MCF 10A (cell line): Measurements from ENCODE around the gene KLHL40. TPM values are rescaled to one million over a fixed set of nuclear protein-coding genes. Genes with fewer than 3 reads are reported as not detected.

Experiments used
- BruUV-seq: library from RNA; stranded (reverse); fragments of 400-500 nt; replicated peaks from 2 replicates; lab custom pipeline; 2021; lab: Mats Ljungman, UMichigan
- CTCF ChIA-PET: fragments of 300-600 bp; sonication (Branson Sonifier 250); formaldehyde crosslinking; extraction: SDS; loops from one replicate; lab custom pipeline; 2021; ENCODE audit warnings: antibody characterized with exemption, inconsistent platforms; lab: Yijun Ruan, JAX
- POLR2A ChIA-PET: fragments of 300-600, 350-650 bp; sonication (Branson Sonifier 250); formaldehyde crosslinking; extraction: SDS; loops from one replicate; lab custom pipeline; 2020; ENCODE audit warnings: antibody characterized with exemption, inconsistent platforms; lab: Yijun Ruan, JAX
- DNase-seq: peaks from one replicate; pipeline ENCODE4 v3.0.0-alpha.2; 2018; ENCODE audit not compliant: unreplicated experiment
- H3K27ac Mint-ChIP-seq: one replicate; pipeline ENCODE4 v1.8.0; 2022; ENCODE audit warnings: mild to moderate bottlenecking, low read depth, mixed read lengths; ENCODE audit not compliant: unreplicated experiment
- H3K27me3 Mint-ChIP-seq: one replicate; pipeline ENCODE4 v1.8.0; 2022; ENCODE audit warnings: mixed read lengths; ENCODE audit not compliant: insufficient read depth, unreplicated experiment
- H3K36me3 Mint-ChIP-seq: one replicate; pipeline ENCODE4 v1.8.0; 2022; ENCODE audit warnings: mild to moderate bottlenecking, moderate library complexity, mixed read lengths; ENCODE audit not compliant: insufficient read depth, unreplicated experiment
- H3K4me1 Mint-ChIP-seq: one replicate; pipeline ENCODE4 v1.8.0; 2022; ENCODE audit warnings: mixed read lengths; ENCODE audit not compliant: insufficient read depth, unreplicated experiment
- H3K4me3 Mint-ChIP-seq: one replicate; pipeline ENCODE4 v1.8.0; 2022; ENCODE audit warnings: mild to moderate bottlenecking, moderate library complexity, mixed read lengths; ENCODE audit not compliant: unreplicated experiment
- H3K9me3 Mint-ChIP-seq: one replicate; pipeline ENCODE4 v1.8.0; 2022; ENCODE audit warnings: mixed read lengths; ENCODE audit not compliant: unreplicated experiment
- intact Hi-C: fragments of 100-400 bp; cut with micrococcal nuclease; formaldehyde crosslinking; loops from 2 replicates; pipeline ENCODE4 v1.14.1; 2022
- total RNA-seq: library from RNA; stranded (reverse); gene quantifications from 2 replicates; pipeline ENCODE4 v1.2.3, GENCODE V29; 2022
- TF ChIP-seq, protein P1 (sequence below): fragments of 200-600 bp; IDR thresholded peaks from one replicate; pipeline ENCODE4 v1.8.0; 2022; ENCODE audit warnings: antibody characterized with exemption, mild to moderate bottlenecking; ENCODE audit not compliant: unreplicated experiment

The KLHL40 gene
- total RNA-seq, 1 experiment from 2014 or later = not detected

DNA sequence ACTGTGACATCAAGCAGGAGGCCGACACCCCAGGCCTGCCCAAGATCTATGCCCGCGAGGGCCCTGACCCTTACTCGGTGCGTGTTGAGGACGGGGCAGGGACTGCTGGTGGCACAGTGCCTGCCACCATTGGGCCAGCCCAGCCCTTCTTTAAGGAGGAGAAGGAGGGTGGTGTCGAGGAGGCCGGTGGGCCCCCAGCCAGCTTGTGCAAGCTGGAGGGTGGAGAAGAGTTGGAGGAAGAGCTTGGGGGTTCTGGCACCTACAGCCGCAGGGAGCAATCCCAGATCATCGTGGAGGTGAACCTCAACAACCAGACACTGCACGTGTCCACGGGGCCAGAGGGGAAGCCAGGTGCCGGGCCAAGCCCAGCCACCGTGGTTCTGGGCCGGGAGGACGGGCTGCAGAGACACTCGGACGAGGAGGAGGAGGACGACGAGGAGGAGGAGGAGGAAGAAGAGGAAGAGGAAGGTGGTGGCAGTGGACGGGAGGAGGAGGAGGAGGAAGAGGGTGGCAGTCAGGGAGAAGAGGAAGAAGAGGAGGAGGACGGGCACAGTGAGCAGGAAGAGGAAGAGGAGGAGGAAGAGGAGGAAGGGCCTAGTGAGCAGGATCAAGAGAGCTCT lies 26.5 kb upstream of the KLHL40 start:
- intact Hi-C loops = no loop called here
- Mint-ChIP-seq H3K27me3 (no peaks in the 10 kb centered on the region), H3K36me3 (peaks cover 30% of the 10 kb centered on the region), H3K4me3 (no peak overlapping the region), H3K4me1 (peaks cover 21% of the 10 kb centered on the region), H3K27ac (peak overlapping the region; percentile 69), H3K9me3 (no peaks in the 10 kb centered on the region)
- no peak for DNase-seq
- BruUV-seq = no TSS peak
- ChIA-PET POLR2A (no interaction called here), CTCF (interaction anchor here (0.6 kb wide), 1 partner anchor 105 kb away, joined by 3 read pairs; no protein-coding TSS in a partner anchor)
- TF ChIP-seq, protein P1, sequence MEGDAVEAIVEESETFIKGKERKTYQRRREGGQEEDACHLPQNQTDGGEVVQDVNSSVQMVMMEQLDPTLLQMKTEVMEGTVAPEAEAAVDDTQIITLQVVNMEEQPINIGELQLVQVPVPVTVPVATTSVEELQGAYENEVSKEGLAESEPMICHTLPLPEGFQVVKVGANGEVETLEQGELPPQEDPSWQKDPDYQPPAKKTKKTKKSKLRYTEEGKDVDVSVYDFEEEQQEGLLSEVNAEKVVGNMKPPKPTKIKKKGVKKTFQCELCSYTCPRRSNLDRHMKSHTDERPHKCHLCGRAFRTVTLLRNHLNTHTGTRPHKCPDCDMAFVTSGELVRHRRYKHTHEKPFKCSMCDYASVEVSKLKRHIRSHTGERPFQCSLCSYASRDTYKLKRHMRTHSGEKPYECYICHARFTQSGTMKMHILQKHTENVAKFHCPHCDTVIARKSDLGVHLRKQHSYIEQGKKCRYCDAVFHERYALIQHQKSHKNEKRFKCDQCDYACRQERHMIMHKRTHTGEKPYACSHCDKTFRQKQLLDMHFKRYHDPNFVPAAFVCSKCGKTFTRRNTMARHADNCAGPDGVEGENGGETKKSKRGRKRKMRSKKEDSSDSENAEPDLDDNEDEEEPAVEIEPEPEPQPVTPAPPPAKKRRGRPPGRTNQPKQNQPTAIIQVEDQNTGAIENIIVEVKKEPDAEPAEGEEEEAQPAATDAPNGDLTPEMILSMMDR = no peak

DNA sequence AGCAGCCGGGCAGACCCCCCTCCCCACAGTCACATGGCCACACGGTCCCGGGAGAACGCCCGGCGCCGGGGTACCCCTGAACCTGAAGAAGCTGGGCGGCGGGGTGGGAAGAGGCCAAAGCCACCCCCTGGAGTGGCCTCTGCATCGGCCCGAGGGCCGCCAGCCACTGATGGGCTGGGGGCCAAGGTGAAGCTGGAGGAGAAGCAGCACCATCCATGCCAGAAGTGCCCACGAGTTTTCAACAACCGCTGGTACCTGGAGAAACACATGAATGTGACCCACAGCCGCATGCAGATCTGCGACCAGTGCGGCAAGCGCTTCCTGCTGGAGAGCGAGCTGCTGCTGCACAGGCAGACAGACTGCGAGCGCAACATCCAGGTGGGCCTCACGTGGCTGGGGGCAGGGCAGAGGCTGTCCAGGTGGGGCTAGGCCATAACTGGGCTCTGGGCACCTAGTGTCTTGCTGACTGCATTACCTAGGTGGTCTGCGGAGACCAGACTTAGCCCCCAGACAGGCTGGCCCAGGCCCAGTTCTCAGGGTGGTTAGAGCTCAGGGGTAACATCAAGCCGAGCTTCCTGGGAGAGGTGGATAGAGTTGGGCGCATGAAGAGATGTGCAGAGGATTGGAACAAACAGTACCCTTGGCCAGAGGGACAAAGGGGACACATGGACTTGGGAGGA lies 25.7 kb upstream of the KLHL40 start:
- POLR2A ChIA-PET = no interaction called here

DNA sequence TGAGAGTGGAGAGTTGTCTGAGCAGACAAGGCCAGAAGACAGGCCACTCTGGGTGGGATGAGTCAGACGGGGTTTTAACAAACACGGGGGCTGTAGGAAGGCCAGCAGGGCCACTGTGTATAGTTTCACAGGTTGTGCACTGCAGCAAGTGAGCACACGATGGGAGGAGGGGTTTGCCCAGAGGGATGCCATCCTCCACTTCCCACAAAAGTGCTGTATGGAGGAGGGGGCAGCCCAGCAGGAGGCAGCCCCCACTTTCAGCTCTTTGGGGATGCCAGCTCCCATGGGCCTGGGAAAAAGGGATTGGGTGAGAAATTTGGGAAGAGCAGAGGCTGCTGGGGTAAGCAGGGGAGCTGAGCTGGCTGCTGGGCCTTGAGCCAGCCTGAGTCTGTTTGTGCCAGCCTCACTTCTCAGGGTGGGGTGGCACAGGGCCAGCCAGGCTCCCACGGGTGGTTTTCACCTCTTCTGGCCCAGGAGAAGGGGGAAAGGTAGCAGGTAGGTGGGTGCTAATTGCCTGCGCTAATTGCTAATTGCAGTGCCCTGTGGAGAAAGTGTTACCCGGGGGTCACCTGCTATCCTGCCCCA lies 25.1 kb upstream of the KLHL40 start:
- H3K4me1 Mint-ChIP-seq = peaks cover 21% of the 10 kb centered on the region
- H3K36me3 Mint-ChIP-seq = peaks cover 30% of the 10 kb centered on the region
- no peaks in the 10 kb centered on the region for H3K9me3 Mint-ChIP-seq
- no peak overlapping the region for H3K4me3 Mint-ChIP-seq
- TF ChIP-seq, protein P1 = no peak
- no TSS peak for BruUV-seq
- ChIA-PET CTCF (interaction anchor here (0.7 to 1.0 kb wide), 2 partner anchors 9 to 89 kb away, joined by 3 to 5 read pairs; no protein-coding TSS in a partner anchor), POLR2A (no interaction called here)
- H3K27me3 Mint-ChIP-seq = no peaks in the 10 kb centered on the region
- H3K27ac Mint-ChIP-seq = no peak overlapping the region
- DNase-seq = no peak
- intact Hi-C loops = no loop called here

More for the DNA sequence above, 25.7 kb upstream of the KLHL40 start:
- Mint-ChIP-seq H3K9me3 (no peaks in the 10 kb centered on the region), H3K4me3 (no peak overlapping the region), H3K4me1 (peaks cover 21% of the 10 kb centered on the region), H3K27ac (peak overlapping the region; percentile 69), H3K36me3 (peaks cover 30% of the 10 kb centered on the region), H3K27me3 (no peaks in the 10 kb centered on the region)
- no peak for DNase-seq
- CTCF ChIA-PET = interaction anchor here (0.7 to 1.0 kb wide), 2 partner anchors 8 to 90 kb away, joined by 3 to 5 read pairs; no protein-coding TSS in a partner anchor
- TF ChIP-seq, protein P1 = no peak
- intact Hi-C loops = no loop called here
- no TSS peak for BruUV-seq

DNA sequence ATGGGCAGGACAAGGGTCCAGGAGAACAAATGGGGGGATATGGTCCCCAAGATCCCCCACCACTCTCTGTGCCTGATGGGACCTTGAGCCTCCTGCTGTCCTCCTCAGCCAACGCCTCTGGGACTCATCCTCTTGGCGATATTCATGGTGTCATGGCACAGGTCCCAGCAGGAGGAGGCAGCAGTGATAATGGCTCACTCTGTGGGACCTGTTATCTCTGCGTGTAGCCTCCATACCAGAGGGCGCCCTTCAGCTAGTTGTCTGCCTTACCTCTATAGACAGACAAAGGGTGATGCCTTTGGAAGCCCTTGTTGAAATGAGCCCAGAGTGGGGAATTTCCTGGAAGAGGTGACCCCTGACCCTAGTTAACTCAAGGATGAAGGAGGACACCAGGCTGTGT lies 24.4 kb upstream of the KLHL40 start:
- Mint-ChIP-seq H3K27ac (no peak overlapping the region), H3K27me3 (no peaks in the 10 kb centered on the region), H3K4me1 (peaks cover 19% of the 10 kb centered on the region), H3K4me3 (no peak overlapping the region), H3K36me3 (peaks cover 30% of the 10 kb centered on the region), H3K9me3 (no peaks in the 10 kb centered on the region)
- ChIA-PET CTCF (interaction anchor here (1.3 to 1.4 kb wide), 2 partner anchors 9 to 82 kb away, joined by 3 to 6 read pairs; no protein-coding TSS in a partner anchor), POLR2A (interaction anchor here (0.8 to 1.0 kb wide), 2 partner anchors 8 to 9 kb away, joined by 3 to 4 read pairs; partner anchors contain the start of gene ZBTB47)
- intact Hi-C loops = no loop called here
- BruUV-seq = no TSS peak
- no peak for DNase-seq
- TF ChIP-seq, protein P1 = peak; percentile 14
